ENCODE results near the gene TAF4B.
"Not testable (repeated sequence)": the region's sequence is repeated elsewhere in the genome, so short reads cannot be mapped to it uniquely, and the experiment has no call there.

TAF4B gene

GRCh38 chr18:26228562-26229260, 2.5 kb downstream of the TAF4B start:
- no peak overlapping the region for H3K4me3 ChIP-seq (ENCODE audit: low read depth, low read length)
- no peak for DNase-seq (ENCODE audit: low read depth)

- no peak overlapping the region for H3K4me3 ChIP-seq (ENCODE audit: low read depth, low read length)
Measured at GRCh38 chr18:26230497-26230896, 4.3 kb downstream of the TAF4B start.

GRCh38 chr18:26233208-26233607, 7.0 kb downstream of the TAF4B start:
- no peak for DNase-seq (ENCODE audit: low read depth)
- no peak overlapping the region for H3K4me3 ChIP-seq (ENCODE audit: low read depth, low read length)

More at GRCh38 chr18:26230497-26230896, 4.3 kb downstream of the TAF4B start:
- DNase-seq (ENCODE audit: low read depth), result no peak

- H3K4me3 ChIP-seq (ENCODE audit: low read depth, low read length); DNase-seq (ENCODE audit: low read depth): not testable (repeated sequence)
Measured at GRCh38 chr18:26237363-26237762, 11.1 kb downstream of the TAF4B start.

- not testable (repeated sequence) for DNase-seq (ENCODE audit: low read depth); H3K4me3 ChIP-seq (ENCODE audit: low read depth, low read length)
Measured at GRCh38 chr18:26238718-26239117, 12.5 kb downstream of the TAF4B start.

- DNase-seq (ENCODE audit: low read depth); H3K4me3 ChIP-seq (ENCODE audit: low read depth, low read length): not testable (repeated sequence)
Measured at GRCh38 chr18:26242392-26242791, 16.1 kb downstream of the TAF4B start.

- H3K4me3 ChIP-seq (ENCODE audit: low read depth, low read length); DNase-seq (ENCODE audit: low read depth): not testable (repeated sequence)
Measured at GRCh38 chr18:26245434-26245833, 19.2 kb downstream of the TAF4B start.

GRCh38 chr18:26252411-26252810, 26.2 kb downstream of the TAF4B start:
- no peak overlapping the region for H3K4me3 ChIP-seq (ENCODE audit: low read depth, low read length)
- DNase-seq (ENCODE audit: low read depth), result no peak

GRCh38 chr18:26254808-26255207, 28.6 kb downstream of the TAF4B start:
- H3K4me3 ChIP-seq (ENCODE audit: low read depth, low read length); DNase-seq (ENCODE audit: low read depth): not testable (repeated sequence)

- DNase-seq (ENCODE audit: low read depth), result no peak
- no peak overlapping the region for H3K4me3 ChIP-seq (ENCODE audit: low read depth, low read length)
Measured at GRCh38 chr18:26255695-26256622, 29.7 kb downstream of the TAF4B start.

- H3K4me3 ChIP-seq (ENCODE audit: low read depth, low read length), result no peak overlapping the region
- no peak for DNase-seq (ENCODE audit: low read depth)
Measured at GRCh38 chr18:26258711-26259110, 32.5 kb downstream of the TAF4B start.

GRCh38 chr18:26259416-26259815, 33.2 kb downstream of the TAF4B start:
- not testable (repeated sequence) for H3K4me3 ChIP-seq (ENCODE audit: low read depth, low read length); DNase-seq (ENCODE audit: low read depth)

- DNase-seq (ENCODE audit: low read depth), result no peak
Measured at GRCh38 chr18:26262156-26262555, 35.9 kb downstream of the TAF4B start.

GRCh38 chr18:26267357-26267930, 41.2 kb downstream of the TAF4B start:
- no peak for DNase-seq (ENCODE audit: low read depth)
- no peak overlapping the region for H3K4me3 ChIP-seq (ENCODE audit: low read depth, low read length)

More at GRCh38 chr18:26262156-26262555, 35.9 kb downstream of the TAF4B start:
- H3K4me3 ChIP-seq (ENCODE audit: low read depth, low read length), result no peak overlapping the region

GRCh38 chr18:26268454-26268853, 42.2 kb downstream of the TAF4B start:
- no peak overlapping the region for H3K4me3 ChIP-seq (ENCODE audit: low read depth, low read length)

GRCh38 chr18:26271917-26272549, 45.8 kb downstream of the TAF4B start:
- DNase-seq (ENCODE audit: low read depth), result no peak
- no peak overlapping the region for H3K4me3 ChIP-seq (ENCODE audit: low read depth, low read length)

More at GRCh38 chr18:26268454-26268853, 42.2 kb downstream of the TAF4B start:
- no peak for DNase-seq (ENCODE audit: low read depth)

GRCh38 chr18:26277374-26277773, 51.1 kb downstream of the TAF4B start:
- no peak overlapping the region for H3K4me3 ChIP-seq (ENCODE audit: low read depth, low read length)

GRCh38 chr18:26279428-26279827, 53.2 kb downstream of the TAF4B start:
- no peak for DNase-seq (ENCODE audit: low read depth)
- H3K4me3 ChIP-seq (ENCODE audit: low read depth, low read length), result no peak overlapping the region

More at GRCh38 chr18:26277374-26277773, 51.1 kb downstream of the TAF4B start:
- no peak for DNase-seq (ENCODE audit: low read depth)

- DNase-seq (ENCODE audit: low read depth), result no peak
Measured at GRCh38 chr18:26286008-26286407, 59.8 kb downstream of the TAF4B start.

GRCh38 chr18:26287644-26288043, 61.4 kb downstream of the TAF4B start:
- no peak for DNase-seq (ENCODE audit: low read depth)
- H3K4me3 ChIP-seq (ENCODE audit: low read depth, low read length), result no peak overlapping the region

More at GRCh38 chr18:26286008-26286407, 59.8 kb downstream of the TAF4B start:
- H3K4me3 ChIP-seq (ENCODE audit: low read depth, low read length), result no peak overlapping the region
